Measurements from ENCODE around the gene NOX3. TPM values are rescaled to one million over a fixed set of nuclear protein-coding genes. Genes with fewer than 3 reads are reported as not detected.
"Not testable (repeated sequence)": the region's sequence is repeated elsewhere in the genome, so short reads cannot be mapped to it uniquely, and the experiment has no call there.

Gene NOX3
- total RNA-seq, 1 donor from 2014 or later = not detected

DNA sequence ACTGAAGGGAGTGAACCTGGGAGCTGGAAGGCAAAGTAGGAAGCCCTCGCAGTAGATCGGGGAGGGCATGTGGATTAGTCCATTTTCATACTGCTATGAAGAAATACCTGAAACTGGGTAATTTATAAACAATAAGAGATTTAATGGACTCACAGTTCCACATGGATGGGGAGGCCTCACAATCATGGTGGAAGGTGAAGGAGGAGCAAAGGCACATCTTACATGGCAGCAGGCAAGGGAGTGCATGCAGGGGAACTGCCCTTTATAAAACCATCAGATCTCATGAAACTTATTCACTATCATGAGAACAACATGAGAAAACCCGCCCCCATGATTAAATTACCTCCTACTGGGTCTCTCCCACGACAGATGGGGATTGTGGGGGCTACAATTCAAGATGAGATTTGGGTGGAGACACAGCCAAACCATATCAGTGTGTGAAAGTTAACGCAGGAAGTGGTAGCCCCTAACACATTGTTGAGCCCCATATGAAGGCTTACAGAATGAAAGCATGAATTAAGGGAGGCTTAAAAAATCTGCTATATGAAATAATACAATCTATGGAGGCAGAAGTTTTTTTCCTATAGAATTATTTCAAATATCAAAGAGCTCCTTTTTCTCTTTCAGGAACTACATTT is 15.5 kb upstream of the NOX3 start:
- DNase-seq (ENCODE audit: low spot score) = not testable (repeated sequence)

DNA sequence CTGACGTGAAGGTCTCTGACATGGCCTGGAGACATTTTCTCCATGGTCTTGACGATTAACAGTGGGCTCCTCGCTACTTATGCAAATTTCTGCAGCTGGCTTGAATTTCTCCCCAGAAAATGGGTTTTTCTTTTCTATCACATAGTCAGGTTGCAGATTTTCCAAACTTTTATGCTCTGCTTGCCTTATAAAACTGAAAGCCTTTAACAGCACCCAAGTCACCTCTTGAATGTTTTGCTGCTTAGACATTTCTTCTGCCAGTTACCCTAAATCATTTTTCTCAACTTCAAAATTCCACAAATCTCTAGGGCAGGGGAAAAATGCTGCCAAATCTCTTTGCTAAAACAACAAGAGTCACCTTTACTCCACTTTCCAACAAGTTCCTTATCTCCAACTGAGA is 12.9 kb upstream of the NOX3 start:
- not testable (repeated sequence) for DNase-seq (ENCODE audit: low spot score)

DNA sequence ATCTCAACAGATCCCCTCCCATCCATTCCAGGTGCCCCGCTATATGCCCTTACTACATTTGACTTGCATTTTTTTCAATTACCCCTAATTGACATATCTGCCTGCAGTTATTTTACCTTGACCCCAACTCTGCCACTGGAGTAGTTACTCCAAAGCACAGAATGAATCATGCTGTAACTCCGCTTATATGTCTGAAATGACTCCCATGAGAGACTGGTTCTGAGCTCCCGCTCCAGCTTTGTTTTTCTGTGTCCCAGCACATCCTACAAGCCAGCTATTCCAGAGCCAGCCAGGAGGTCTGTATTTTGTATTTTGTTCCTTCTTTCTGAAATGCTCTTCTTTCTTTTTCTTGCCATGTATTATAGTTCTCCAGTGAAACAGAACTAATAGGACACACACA is 10.9 kb upstream of the NOX3 start:
- no peak for DNase-seq (ENCODE audit: low spot score)

DNA sequence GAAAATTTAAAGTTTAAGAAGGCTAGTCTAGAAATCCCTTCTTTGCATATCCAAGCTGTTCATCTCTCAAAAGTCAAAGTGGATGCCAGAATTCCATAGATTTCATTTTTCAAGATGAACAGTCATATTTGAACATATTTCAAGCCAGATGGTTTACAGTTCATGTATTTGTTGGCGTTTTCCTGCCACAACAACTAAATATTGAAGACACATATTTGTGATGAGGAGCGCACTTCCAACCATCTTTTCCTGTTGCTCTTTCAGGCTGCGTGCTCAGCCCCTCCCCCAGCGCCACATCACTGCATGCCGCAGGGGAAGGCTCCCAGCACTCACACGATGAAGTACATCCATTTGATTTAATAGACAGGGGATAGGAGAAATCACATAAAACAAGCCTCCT is 5.9 kb upstream of the NOX3 start:
- peak; percentile 50 for DNase-seq (ENCODE audit: low spot score)

DNA sequence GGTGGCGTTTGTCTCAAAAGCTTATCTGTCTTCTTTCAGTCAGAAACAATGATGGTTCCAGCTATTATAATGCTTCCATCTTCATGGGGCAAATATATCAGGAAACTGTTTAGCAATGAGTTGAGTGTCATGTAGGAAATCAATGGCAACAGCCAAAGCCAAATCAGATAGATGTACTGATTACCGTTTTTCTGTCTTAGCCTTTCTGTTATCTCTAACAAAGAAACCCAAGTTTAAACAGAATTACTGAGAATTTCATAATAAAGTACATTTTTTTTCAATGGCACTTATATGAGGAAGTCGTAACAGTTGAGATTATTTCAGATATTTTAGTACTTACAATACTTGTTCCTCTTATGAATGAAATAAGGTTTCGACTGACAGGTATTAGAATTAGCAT is 1.2 kb downstream of the NOX3 start:
- DNase-seq (ENCODE audit: low spot score) = no peak

DNA sequence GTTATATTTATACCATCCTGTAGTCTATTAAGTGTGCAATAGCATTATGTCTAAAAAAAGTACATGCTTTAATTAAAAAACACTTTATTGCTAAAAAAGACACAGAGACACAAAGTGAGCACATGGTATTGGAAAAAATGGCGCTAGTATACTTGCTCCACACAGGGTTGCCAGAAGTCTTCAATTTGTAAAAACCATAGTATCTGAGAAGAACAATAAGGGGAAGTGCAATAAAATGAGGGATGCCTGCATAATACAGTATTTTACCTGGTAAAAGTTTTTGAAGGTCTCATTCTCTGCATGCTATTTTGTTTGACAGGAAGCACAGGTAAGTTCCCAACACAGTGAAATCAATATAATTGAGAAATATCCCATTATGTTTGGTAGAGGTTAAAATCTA is 1.6 kb downstream of the NOX3 start:
- DNase-seq (ENCODE audit: low spot score) = no peak

DNA sequence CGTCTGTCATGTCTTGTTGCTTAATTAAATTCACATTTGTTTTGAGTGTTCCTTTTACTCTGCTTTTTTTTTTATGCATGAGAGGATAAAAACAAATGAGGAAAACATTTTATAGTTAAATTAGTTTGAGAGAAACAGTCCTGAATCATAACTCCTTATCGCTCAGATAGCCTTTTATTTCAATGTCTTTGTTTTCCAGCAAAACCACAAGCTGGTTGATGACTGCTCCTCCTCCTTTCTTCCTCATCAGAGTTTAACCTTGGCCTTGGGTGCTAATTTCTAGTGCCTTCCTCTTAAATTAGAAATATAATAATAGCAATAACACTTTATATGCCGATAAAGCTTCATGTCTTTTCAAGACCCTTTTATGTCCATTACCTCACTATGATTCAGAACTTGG is 3.1 kb downstream of the NOX3 start:
- no peak for DNase-seq (ENCODE audit: low spot score)

DNA sequence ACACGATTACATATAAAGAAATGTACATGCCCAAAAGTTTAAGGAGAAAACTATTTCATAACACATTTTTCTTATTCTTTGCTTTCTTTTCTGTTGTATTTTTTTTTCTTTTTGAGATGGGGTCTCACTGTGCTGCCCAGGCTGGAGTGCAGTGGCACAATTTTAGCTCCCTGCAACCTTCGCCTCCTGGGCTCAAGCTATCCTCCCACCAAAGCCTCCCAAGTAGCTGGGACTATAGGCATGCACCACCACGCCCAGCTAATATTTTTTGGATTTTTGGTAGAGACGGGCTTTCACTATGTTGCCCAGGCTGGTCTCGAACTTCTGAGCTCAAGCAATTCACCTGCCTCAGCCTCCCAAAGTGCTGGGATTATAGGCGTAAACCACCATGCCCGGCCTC is 4.1 kb downstream of the NOX3 start:
- DNase-seq (ENCODE audit: low spot score) = not testable (repeated sequence)

DNA sequence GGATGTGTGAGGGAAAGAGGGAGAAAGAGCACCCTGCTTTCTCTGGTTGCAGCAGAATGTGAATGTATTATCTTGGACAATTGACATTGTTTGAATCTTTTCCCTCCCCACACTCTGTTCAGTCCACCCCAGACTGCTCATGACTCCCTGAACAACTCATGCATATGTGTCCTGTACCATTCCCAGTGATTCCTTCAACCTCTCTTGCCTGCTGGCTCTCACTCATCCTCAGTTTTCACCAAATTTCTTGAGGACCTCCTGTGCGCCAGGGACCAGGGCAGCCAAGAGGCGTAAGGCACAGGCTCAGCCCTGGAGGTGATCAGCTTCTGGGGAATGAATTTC is 5.4 kb downstream of the NOX3 start:
- no peak for DNase-seq (ENCODE audit: low spot score)

DNA sequence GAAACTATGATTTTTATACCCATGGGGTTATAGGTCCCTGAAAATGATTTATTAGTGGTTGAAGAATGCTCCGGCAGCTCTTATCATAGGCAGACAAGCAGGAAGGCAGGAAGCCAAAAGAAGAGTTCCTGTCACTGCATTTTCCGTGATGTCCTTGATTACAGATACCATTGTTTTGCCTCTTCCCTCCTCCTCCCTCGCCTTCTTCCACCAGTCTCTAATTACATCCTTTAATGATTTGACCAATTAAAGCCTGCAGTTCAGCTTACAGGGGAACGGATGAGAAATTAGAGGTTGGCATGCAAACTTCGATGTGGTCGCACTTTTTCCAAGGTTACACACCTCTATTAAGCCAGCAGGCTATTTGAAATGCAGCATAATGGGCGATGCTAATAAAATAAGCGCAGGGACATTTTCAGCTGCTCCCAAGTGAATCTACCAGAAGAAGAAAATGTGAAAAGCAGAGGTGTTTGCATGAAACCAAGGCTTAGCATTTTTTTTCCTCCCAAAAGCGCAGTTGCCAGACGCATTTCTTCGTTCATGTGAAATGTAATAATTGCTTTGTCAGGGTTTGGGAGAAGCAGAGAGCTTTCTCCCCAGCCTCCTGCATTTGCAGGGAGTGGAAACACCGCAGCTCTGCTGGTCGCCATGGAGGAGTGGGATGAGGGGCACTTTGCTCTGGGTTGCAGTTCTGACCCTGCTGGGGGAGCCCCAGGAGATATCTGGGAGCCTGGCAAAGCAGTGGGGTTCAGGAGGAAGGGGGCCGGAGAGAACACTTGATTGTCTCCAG is 6.0 kb downstream of the NOX3 start:
- DNase-seq (ENCODE audit: low spot score) = no peak

DNA sequence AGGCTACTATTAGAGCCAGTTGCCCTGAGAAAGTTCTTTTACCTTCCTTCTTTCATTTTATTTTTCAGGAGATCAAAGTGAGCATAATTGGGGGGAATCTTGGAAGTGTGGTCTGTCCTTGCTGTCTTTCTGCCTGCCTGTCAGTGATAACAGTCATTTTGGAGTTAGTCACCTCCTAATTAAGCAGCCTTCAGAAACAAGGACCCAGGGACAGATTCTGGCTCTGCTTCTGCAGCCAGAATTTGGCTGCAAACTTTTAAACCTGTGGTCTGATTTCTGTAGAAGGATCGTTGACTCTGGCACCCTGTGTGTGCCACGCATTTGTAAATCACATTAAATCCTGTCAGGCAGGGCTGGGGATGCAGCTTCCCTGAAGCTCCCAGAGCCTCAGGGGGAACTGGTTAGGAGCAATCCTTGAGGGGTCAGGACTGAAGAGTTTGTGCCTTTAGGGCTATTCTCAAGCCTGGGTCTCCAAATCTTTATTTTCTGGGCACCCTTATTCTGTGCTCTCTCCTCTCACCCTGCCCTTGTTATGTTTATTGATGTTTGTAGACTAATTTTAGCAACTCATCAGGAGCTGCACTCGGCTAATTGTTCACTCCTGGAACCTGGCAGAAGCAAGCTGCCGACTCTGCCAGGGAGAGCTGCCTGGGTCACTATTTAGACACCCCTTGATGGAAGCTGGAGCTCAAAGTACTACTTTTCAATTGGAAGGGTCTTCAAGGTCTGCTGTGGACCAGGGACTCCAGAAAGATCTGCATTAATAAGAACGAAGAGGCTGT is 6.8 kb downstream of the NOX3 start:
- DNase-seq (ENCODE audit: low spot score) = no peak

DNA sequence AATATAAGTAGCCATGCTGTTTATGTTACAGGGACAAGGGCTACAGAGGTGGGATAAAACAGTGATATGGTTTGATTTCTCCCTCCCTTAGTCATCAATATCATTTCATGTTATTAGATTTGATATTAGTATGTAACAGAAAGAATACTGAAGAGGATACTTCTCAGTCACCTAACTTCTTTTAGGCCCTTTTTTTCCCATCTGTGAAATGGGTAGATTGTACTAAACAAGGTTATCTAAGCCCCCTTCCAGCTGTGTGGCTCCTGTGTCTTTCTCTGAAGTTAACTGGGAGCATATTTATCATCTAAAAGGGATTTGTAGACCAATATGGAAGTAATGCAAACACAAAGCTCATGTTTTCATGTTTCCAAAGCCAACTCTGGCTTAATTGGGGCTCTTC is 7.7 kb downstream of the NOX3 start:
- no peak for DNase-seq (ENCODE audit: low spot score)

DNA sequence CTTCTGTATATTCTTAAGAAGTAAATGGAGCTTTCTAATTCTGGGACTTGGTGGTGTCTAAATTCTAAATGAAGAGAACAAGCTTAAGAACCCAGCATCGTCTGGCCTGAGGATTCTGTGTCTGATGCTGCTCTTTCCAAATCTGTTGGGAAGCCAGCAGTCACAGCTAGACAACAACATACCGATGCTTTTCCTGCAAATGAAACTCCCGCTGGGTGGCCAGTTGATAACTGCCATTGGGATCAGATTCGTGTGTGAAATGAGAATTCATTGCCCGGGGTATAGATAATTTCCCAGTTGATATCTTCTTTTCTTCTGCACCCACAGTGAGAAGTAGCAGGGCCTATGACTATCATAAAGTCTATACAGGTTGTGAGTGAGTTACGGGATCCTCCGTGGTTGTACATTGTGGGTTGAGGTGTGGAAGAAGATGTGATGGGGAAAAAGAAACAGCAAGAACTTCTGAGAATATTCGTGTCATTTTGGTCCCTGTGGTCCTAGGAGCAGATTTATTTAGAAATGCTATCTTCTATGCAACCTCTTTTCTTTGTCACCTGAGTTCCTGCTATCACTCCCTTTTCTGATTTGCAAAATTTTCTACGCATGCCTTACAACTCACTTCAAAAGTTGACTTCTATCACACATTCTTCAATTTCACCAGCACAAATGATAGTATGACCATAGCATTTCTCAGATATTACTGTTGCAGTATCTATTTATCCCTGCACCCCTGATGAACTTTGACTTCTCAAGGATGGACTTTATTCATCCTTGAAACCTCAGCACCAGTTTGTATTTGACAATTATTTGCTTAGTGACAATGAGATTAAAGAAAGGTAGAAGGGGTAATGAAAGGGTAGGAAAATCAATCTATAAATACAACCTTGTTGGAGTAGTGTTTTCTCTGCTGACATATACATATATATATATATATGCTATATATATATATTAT is 10.4 kb downstream of the NOX3 start:
- no peak for DNase-seq (ENCODE audit: low spot score)

DNA sequence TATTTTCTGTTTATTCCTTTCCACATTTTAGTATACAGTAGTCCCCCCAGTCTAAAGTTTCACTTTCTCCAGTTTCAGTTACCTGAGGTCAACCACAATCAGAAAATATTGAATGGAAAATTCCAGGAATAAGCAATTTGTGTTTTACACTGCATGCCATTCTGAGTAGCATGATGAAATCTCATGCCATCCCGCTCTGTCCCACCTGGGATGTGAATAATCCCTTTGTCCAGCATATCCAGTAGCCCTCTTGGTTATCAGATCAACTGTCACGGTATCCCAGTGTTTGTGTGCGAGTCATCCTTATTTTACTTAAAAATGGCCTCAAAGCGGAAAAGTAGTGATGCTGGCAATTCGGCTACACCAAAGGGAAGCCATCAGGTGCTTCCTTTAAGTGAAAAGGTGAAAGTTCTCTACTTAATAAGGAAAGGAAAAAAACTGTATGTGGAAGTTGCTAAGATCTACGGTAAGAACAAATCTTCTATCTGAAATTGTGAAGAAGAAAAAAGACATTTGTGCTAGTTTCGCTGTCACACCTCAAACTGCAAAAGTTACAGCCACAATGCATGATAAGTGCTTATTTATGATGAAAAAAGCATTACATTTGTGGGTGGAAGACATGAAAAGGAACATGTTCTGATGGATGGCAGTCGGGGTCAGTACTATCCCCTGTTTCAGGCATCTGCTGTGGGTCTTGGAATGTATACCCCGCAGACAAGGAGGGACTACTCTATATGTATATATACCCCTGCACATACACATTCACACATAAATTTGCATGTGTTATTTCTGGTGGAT is 11.3 kb downstream of the NOX3 start:
- DNase-seq (ENCODE audit: low spot score) = no peak

DNA sequence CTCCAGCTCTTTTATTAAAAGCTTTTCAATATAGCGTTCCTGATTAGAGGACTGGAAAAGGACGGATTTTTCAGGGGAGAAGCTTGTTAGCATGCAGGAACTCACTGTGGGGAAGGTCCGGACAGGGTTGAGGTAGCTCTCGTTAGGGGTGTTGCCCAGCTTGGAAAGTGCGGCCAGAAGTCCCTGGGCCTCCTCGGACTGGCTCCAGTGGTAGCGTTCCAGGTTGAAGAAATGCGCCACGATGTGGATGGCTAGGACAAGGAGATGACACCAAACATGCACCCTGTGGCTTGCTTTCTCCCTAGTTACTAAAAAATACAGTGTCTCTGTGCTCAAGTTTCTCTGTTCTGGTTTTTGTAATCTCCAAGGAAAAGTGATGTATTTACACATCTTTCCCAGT is 12.5 kb downstream of the NOX3 start:
- DNase-seq (ENCODE audit: low spot score) = no peak

DNA sequence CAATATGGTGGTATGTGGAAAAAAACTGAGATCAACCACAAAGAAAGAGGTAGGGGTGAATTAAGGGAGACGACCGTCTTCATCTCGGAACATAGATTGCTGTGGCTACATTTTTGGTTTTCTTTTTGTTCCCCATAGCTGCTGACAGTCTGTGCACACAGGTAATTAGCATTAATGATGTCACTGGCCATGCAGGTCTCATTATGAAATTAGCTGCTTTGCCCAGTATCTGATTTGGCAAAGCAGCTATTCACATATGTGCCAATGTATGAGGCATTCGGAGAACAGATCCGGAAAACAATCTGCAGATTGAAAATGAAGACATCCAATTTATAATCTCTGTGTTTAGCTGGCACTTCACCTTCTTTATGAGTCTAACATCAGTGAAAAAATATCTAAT is 13.1 kb downstream of the NOX3 start:
- DNase-seq (ENCODE audit: low spot score) = no peak

DNA sequence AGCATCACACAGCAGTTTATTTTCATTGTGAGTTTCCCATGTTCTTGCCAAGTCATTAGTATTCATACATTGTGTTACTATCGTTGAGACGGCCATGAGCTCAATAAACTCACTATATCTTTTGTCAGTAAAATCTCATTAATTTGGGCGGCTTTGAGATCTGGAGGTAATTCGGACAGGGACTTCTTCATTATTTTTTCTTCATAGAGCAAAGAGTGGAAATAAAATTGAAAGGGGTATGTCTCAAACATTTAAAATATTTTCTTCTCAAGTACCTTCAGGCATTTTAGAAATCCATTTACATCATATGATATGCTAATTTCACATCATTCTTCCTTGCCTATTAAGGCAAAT is 14.6 kb downstream of the NOX3 start:
- DNase-seq (ENCODE audit: low spot score) = no peak

DNA sequence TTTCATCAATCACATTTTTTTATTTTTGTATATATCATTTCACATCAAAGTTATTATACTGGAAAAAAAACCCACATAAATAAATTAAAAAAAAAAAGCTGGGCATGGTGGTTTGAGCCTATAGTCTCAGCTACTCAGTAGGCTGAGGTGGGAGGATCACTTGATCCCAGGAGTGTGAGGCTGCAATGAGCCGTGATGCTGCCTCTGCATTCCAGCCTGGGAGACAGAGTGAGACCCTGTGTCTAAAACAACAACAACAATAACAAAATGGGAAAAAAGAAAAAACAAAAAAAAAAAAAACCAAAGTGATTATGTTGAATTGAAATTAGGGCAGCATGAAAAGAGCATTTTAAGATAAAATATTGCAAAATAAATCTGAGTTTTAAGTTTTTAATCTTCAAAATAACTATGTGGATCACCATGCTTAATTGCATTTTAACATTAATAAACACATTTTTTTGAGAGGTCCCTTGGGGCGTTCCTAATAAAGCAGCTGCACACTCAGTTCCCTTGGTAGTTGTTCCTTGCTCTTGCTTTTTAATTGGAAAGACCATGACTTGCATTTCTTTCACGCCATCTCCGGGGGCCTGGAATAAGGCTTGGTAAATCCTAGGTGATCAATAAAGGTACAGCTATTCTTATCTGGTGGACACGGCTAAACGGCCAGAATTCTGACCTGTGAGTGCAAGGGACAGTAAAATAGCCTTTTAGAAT is 15.1 kb downstream of the NOX3 start:
- no peak for DNase-seq (ENCODE audit: low spot score)

DNA sequence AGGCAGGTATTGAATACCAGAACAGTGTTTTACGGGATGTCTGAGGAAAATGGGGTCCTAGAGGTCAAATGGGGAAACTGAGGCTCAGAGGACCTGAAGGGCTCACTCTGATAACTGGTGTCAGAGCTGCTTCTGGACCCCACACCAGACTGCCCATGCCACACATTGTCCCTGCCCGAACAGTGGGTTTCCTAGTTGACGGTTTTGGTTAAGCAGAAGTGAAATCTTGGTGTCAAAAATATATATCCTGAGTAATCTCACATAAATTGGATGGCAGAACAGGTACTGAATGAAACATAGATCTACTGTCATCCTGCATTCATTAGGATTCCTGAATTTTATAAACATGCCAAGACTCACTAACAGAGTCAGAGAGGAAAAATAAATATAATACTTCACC is 16.3 kb downstream of the NOX3 start:
- DNase-seq (ENCODE audit: low spot score) = no peak
